T-helper 17 cell (primary cell): ENCODE data around the gene NUDCD3. TPM values are rescaled to one million over a fixed set of nuclear protein-coding genes. Genes with fewer than 3 reads are reported as not detected.

Source experiments
- ATAC-seq: fragments of 150-1000 bp; cut with Tn5 transposase; 2 replicates; pipeline ENCODE4 v1.10.0; 2021; ENCODE audit warnings: mild to moderate bottlenecking, moderate library complexity
- DNase-seq, 3 donors: peaks; one replicate each; pipeline versions ENCODE4 v3.0.0 to v3.0.0-alpha.2; 2020 to 2021
- H3K9me3 ChIP-seq: one replicate; pipeline ENCODE4 v1.7.0; 2013; ENCODE audit warnings: low read length, mild to moderate bottlenecking; ENCODE audit not compliant: control insufficient read depth, poor library complexity, severe bottlenecking
- H3K27ac Mint-ChIP-seq: one replicate; pipeline ENCODE4 v1.8.0; 2022; ENCODE audit warnings: mild to moderate bottlenecking, moderate library complexity, mixed read lengths
- H3K27me3 Mint-ChIP-seq: one replicate; pipeline ENCODE4 v1.8.0; 2022; ENCODE audit warnings: mixed read lengths
- H3K36me3 Mint-ChIP-seq: one replicate; pipeline ENCODE4 v1.8.0; 2022; ENCODE audit warnings: low read depth, mixed read lengths
- H3K4me1 Mint-ChIP-seq: one replicate; pipeline ENCODE4 v1.8.0; 2022; ENCODE audit warnings: mild to moderate bottlenecking, mixed read lengths
- H3K4me3 Mint-ChIP-seq: one replicate; pipeline ENCODE4 v1.8.0; 2022; ENCODE audit warnings: mild to moderate bottlenecking, moderate library complexity, mixed read lengths
- total RNA-seq, 4 donors: library from RNA in 2 of 4; stranded (reverse) in 2 of 4; gene quantifications; one replicate each; pipeline ENCODE4 v1.2.3 and lab custom pipeline; 2022 to 2026

Gene NUDCD3
- total RNA-seq (10 to 100 TPM; 61.4 to 69.2 TPM), total RNA-seq (lab: John Stamatoyannopoulos, UW) (90.2 to 91.9 reads per million in 2 donors)

DNA sequence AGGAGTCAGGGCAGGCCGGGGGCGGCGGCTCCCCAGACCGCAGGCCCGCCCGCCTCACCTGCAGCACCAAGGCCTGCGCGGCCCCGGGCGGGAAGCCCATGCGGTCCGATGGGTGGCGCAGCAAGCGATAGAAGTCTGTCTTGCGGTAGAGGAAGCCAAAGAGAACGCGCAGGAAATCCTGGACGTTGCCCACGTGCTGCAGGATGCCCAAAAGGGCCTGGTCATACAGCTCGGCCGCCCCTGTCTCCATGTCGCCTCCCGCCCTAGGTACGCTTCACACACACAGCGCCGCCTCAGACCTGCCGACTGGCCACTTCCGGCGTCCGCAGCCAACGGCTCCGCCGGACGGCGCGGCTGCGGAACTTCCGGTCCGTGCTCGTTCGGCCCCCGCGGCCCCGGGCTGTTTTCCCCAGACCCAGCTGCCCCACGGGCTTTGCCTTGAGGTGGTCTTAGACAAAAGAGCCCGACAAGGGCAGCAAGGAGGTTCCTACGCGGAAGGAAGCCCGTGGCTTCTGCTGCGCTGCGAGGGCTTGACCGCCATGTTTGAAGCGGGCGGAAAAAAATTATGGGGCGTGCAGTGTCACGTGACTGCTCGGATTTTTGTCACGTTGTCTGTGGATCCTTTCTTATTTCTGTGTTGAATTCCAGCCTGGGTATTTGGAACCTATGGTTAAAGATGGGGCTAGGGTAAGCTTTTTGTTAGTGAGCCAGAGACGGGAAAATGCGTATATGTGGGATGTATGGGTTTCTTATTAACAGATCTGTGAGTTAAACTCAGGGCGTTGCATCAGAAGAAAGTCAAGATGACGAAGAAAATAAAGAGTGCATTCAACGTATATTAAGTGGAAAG is at the start of gene NUDCD3:
TSS of gene NUDCD3 (minus strand) at position 308 of the 850 bp plus-strand sequence. CDS start at position 250, 58 bp downstream.
- H3K27ac Mint-ChIP-seq, result peak within 1 kb of the TSS; percentile 97
- H3K4me1 Mint-ChIP-seq, result peaks cover 42% of the 10 kb centered on the region
- ATAC-seq, result peak; percentile 84

DNA sequence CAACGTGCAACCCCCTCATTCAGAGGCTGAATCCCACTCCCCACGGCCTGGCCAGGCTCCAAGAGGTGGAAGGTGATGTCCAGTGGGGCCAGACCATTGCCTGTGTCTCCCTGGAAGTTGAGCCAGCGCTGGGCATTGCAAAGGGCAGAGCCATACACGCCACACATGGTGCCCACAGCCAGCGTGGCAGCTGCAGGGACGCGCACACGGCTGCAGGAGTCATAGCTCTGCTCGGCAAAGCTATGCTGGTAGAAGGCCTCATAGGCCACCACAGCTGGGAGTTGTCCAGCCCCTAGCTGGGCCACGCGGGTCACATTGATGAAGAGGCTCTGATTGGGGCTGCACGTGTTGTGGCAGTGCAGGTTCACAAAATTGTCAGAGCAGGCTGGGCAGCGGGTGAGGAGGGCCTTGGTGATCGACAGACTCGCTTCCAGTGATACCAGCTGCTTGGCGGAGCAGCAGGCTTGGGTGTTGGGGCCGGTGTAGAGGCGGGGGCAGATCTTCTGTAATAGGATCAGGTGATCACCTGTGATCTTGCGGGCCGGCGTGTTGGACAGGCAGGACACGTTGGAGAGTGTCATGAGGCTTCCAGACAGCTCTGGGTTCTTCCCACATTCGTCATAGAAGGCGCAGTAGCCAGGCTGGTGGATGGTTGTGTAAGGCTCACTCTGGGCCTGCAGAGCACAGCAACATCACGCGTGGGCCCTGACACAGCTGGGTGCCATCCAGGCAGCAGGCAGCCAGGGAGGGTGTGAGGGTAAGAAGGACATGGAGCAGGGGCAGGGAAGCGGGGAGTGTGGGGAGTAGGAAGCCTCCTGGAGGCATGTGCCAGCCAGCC is 49.4 kb upstream of the NUDCD3 start:
- no peaks in the 10 kb centered on the region for H3K4me1 Mint-ChIP-seq
- H3K36me3 Mint-ChIP-seq, result peaks cover 3% of the 10 kb centered on the region
- DNase-seq, result no peak
- no peak overlapping the region for H3K27ac Mint-ChIP-seq
- H3K27me3 Mint-ChIP-seq, result peaks cover 8% of the 10 kb centered on the region
- H3K4me3 Mint-ChIP-seq, result no peak overlapping the region
- no peaks in the 10 kb centered on the region for H3K9me3 ChIP-seq
- ATAC-seq, result no peak

More for the DNA sequence above, at the start of gene NUDCD3:
- Mint-ChIP-seq H3K4me3 (peak within 1 kb of the TSS; percentile 90), H3K36me3 (peaks cover 3% of the 10 kb centered on the region), H3K27me3 (peaks cover 2% of the 10 kb centered on the region)
- DNase-seq, result peak; percentile 62 to 68 (median 66)
- no peaks in the 10 kb centered on the region for H3K9me3 ChIP-seq

DNA sequence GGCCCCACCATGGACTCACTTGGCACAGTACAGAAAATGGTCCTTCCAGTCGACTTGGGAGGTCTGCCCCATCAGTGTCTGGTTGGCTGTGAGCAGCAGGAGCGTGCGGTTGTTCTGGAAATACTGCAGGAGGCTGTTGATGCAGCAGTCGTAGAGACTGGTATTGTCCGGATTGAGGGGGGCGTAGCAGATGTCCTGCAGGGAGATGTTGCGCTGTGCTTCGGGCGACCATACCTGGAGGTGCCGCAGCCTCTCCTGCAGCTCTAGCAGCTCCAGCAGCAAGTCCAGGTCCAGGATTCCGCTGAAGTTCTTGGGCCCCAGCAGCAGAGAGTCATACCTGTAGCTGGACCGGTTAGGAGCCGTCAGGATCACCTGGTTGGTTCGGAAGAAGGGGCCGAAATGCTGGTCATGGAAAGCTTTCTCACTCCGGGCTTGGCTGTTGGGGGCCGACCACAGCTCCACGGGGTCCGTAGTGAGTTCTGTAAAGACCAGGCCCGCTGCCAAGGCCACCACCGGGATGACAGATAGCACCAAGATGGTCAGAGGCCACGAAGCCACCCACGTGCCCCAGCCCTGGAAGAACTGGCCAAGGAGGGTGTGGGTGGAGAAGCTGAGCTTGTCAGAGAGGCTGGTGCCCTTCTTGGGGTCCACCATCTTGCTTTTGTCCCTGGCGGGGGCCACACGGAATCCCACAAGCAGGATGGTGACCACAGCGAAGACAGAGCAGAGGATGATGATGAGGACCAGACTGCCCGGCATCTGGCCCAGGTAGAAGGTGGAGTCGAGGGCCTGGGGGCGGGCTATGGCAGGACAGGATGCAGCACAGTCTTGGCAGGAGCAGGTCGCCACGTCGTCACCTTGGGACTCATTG is 48.6 kb upstream of the NUDCD3 start:
- H3K9me3 ChIP-seq, result no peaks in the 10 kb centered on the region
- no peak for DNase-seq
- ATAC-seq, result no peak
- Mint-ChIP-seq H3K4me3 (no peak overlapping the region), H3K4me1 (no peaks in the 10 kb centered on the region), H3K27ac (no peak overlapping the region), H3K27me3 (peaks cover 5% of the 10 kb centered on the region), H3K36me3 (peaks cover 3% of the 10 kb centered on the region)

DNA sequence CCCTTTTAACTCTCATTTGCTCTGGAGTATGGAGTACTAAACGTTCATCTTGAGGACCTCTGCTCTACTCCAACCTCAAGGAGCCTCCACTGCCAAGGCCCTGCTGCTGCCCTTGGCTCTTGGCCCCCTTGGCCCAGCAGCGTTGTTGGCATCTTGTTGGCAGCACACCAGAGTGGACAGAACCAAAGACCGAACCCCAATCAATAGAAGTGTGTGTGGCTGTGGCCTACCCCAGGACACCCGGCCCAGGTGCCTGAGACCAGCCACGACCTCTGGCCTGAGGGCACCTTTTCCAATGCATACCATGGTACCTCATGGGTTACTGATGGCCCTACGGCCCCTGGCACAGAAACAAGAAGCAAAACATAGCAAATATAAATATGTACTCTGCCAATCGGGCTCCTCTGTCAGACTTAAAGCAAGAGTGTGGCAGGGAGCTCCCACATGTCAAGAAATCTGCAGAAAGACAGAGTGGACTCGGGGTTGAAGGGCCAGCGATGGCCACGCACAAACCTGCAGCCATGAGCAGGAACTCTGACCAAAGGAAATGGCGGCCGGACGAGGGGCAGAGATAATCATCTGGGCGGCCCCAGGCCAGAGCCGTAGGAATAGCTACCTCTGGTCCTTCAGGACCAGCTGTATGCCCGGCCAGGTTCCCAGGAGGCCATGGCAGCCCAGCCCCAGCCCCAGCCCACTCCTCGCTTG is 47.8 kb upstream of the NUDCD3 start:
- Mint-ChIP-seq H3K36me3 (peaks cover 3% of the 10 kb centered on the region), H3K4me3 (no peak overlapping the region)
- no peak for DNase-seq

DNA sequence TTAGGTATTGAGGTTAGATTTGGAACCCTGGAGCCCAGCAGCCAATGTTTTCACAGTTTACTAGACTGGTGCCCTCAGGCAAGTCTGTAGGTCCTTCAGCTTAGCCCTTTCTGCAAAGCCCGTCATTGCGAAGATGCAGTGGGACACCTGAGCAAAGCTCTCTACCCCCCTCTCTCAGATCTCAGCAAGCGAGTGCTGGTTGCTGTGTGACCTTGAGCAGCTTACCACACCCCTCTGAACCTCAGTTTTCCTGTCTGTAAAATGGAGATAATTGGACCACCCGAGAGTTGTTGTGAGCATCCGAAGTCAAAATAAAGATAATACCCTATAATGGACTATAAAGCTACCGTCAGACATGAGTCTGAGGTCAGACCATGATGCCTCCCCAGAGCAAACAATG is 47.0 kb upstream of the NUDCD3 start:
- H3K4me3 Mint-ChIP-seq, result no peak overlapping the region
- no peak for DNase-seq
- ATAC-seq, result no peak
- no peaks in the 10 kb centered on the region for H3K27me3 Mint-ChIP-seq
- H3K36me3 Mint-ChIP-seq, result peaks cover 3% of the 10 kb centered on the region
- H3K9me3 ChIP-seq, result no peaks in the 10 kb centered on the region
- H3K27ac Mint-ChIP-seq, result no peak overlapping the region
- no peaks in the 10 kb centered on the region for H3K4me1 Mint-ChIP-seq

More for the DNA sequence above, 47.8 kb upstream of the NUDCD3 start:
- no peaks in the 10 kb centered on the region for H3K9me3 ChIP-seq
- Mint-ChIP-seq H3K27me3 (no peaks in the 10 kb centered on the region), H3K4me1 (no peaks in the 10 kb centered on the region), H3K27ac (no peak overlapping the region)
- no peak for ATAC-seq

DNA sequence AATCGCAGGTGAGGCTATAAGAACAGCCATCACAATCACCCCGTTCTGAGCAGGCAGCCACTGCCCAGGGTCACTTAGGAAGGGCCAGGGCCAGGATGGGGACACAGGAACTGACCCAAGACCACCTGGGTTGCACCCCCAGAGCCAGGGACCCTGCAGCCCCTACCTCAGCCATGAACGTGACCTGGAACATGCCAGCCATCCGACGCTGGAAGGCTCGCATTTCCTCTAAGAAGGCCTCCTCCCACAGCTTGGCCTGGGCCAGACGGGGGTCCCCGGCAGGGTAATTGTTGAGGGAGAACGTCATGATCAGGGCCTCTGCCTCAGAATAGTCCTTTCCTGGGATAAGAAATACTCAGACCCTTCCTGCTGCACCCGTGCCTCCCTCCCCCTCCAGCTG is 45.6 kb upstream of the NUDCD3 start:
- no peaks in the 10 kb centered on the region for H3K9me3 ChIP-seq
- no peak overlapping the region for H3K27ac Mint-ChIP-seq
- no peaks in the 10 kb centered on the region for H3K27me3 Mint-ChIP-seq
- peaks cover 3% of the 10 kb centered on the region for H3K36me3 Mint-ChIP-seq
- DNase-seq (no peak), ATAC-seq (no peak)
- no peak overlapping the region for H3K4me3 Mint-ChIP-seq
- peaks cover 6% of the 10 kb centered on the region for H3K4me1 Mint-ChIP-seq

DNA sequence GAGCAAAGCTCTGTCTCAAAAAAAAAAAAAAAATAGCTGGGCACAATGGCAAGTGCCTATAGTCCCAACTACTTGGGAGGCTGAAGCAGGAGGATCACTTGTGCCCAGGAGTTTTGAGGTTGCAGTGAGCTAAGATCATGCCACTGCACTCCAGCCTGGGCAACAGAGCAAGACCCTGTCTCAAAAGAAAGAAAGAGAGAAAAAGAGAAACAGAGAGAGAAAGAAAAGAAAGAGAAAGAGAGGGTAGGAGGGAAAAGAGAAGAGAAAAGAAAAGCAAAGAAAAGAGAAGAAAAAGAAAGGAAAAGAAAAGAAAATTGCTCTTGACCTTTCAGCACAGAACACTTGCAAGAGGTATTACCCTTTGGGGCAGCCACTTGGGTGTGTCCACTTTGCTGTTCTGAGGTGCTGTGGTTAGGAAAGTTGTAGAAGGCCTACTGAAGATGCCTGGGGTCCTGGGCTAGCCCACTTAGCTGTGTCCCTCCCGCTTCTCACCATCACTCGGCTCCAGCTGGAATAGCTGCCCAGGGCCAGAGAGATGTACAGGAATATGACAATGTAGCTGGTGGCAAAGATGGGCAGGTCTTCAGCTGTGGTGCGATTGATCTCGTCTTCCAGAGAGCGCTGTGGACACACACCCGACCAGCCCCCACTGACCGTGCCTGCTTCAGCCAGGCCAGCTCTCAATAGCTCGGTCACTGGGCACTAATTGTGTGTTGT is 45.0 kb upstream of the NUDCD3 start:
- DNase-seq, result no peak
- Mint-ChIP-seq H3K27me3 (no peaks in the 10 kb centered on the region), H3K4me1 (peaks cover 8% of the 10 kb centered on the region), H3K4me3 (no peak overlapping the region), H3K36me3 (peaks cover 3% of the 10 kb centered on the region), H3K27ac (no peak overlapping the region)
- no peak for ATAC-seq
- H3K9me3 ChIP-seq, result no peaks in the 10 kb centered on the region

DNA sequence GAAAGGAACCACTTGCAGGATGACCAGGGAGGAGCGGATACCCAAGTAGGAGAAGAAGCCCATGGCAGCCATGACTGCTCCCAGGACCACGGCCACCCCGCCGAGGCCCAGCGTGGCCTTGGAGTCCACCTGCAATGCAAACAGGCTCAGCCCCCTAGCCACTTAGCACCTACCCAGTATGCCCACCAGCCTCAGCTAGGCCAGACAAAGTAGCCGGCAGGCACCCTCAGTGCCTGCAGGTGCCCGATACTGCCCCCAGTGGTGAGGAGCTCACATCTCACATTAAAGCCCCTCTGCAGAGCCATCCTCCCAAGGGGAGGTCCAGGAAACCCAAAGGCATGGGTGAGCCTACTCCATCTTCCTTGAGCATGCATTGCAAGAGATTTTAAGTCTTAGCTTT is 44.0 kb upstream of the NUDCD3 start:
- H3K27ac Mint-ChIP-seq, result no peak overlapping the region
- H3K4me3 Mint-ChIP-seq, result no peak overlapping the region
- peaks cover 8% of the 10 kb centered on the region for H3K4me1 Mint-ChIP-seq
- ATAC-seq (peak; percentile 73), DNase-seq (peak; percentile 19 to 24 (median 23))
- no peaks in the 10 kb centered on the region for H3K9me3 ChIP-seq
- H3K36me3 Mint-ChIP-seq, result peaks cover 3% of the 10 kb centered on the region
- H3K27me3 Mint-ChIP-seq, result no peaks in the 10 kb centered on the region

DNA sequence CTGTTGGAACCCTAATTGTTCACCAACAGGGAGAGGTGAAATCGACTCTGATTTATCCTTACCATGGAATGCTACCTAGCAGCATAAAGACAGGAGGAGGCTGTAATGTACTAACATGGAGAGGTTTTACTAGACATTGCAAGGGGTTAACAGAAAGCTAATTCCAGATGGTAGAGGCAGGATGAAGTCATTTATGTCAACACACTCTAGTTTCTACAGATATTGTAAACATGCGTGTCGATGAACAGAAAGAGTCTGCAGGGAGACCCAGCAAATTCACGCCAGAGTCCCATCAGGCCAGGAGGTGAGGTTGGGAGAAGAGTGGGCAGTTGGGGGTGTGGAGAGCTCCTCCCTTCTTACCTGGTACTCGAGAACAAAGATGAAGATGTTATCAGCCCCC is 43.6 kb upstream of the NUDCD3 start:
- Mint-ChIP-seq H3K4me1 (peaks cover 8% of the 10 kb centered on the region), H3K27me3 (no peaks in the 10 kb centered on the region), H3K36me3 (no peaks in the 10 kb centered on the region), H3K4me3 (no peak overlapping the region), H3K27ac (no peak overlapping the region)
- DNase-seq (no peak), ATAC-seq (no peak)
- no peaks in the 10 kb centered on the region for H3K9me3 ChIP-seq

DNA sequence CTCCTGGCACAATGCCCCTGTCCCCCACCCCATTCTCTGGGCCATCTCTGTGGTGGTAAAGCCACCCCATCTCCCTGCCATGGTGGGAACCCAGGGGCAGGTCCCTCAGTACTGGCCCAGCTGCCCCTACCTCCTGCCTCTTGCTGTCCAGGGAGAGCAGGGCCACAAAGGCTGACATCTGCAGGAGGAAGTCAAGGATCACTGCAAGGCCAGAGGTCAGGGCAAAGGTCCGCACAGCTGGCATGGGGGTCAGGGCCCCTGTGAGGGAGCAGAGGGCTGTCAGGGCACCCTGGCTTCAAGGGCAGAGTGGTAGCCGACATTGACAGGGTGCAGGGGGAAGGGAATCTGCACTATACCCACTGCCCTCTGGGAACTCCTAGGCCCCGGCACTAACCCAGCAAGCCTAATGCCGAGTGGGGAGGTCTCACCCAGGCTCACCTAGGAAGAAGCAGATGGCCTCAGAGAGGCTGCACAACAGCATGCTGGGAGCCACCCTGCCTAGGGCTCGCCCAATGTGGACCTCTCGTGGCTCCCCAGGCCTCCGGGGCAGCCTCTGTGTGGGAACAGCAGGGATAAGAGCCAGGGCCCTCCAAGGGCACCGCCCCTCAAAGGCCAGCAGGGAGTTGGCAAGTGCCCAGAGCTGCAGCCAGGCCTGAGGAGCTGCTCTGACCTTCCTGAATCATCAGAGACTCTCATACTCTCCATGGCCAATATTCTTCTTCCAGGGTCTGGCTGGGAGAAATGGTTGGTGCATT is 43.0 kb upstream of the NUDCD3 start:
- Mint-ChIP-seq H3K27ac (no peak overlapping the region), H3K4me3 (no peak overlapping the region), H3K36me3 (no peaks in the 10 kb centered on the region), H3K27me3 (no peaks in the 10 kb centered on the region), H3K4me1 (peaks cover 8% of the 10 kb centered on the region)
- H3K9me3 ChIP-seq, result no peaks in the 10 kb centered on the region
- no peak for DNase-seq
- ATAC-seq, result no peak
